DMS153 treated with DMSO at 0.1 percent for 48 hours (cell line): ENCODE data around the gene RNF217.
"Not testable (repeated sequence)": the region's sequence is repeated elsewhere in the genome, so short reads cannot be mapped to it uniquely, and the experiment has no call there.

Experiments
- DNase-seq: peaks from one replicate; lab custom pipeline; 2025; ENCODE audit not compliant: unreplicated experiment; lab: John Stamatoyannopoulos, UW

Gene RNF217, protein sequence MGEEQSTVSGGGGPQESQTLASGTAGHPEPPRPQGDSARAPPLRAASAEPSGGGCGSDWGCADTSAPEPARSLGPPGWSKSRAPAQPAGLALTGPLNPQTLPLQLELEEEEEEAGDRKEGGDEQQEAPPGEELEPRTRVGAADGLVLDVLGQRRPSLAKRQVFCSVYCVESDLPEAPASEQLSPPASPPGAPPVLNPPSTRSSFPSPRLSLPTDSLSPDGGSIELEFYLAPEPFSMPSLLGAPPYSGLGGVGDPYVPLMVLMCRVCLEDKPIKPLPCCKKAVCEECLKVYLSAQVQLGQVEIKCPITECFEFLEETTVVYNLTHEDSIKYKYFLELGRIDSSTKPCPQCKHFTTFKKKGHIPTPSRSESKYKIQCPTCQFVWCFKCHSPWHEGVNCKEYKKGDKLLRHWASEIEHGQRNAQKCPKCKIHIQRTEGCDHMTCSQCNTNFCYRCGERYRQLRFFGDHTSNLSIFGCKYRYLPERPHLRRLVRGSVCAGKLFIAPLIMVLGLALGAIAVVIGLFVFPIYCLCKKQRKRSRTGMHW

DNA sequence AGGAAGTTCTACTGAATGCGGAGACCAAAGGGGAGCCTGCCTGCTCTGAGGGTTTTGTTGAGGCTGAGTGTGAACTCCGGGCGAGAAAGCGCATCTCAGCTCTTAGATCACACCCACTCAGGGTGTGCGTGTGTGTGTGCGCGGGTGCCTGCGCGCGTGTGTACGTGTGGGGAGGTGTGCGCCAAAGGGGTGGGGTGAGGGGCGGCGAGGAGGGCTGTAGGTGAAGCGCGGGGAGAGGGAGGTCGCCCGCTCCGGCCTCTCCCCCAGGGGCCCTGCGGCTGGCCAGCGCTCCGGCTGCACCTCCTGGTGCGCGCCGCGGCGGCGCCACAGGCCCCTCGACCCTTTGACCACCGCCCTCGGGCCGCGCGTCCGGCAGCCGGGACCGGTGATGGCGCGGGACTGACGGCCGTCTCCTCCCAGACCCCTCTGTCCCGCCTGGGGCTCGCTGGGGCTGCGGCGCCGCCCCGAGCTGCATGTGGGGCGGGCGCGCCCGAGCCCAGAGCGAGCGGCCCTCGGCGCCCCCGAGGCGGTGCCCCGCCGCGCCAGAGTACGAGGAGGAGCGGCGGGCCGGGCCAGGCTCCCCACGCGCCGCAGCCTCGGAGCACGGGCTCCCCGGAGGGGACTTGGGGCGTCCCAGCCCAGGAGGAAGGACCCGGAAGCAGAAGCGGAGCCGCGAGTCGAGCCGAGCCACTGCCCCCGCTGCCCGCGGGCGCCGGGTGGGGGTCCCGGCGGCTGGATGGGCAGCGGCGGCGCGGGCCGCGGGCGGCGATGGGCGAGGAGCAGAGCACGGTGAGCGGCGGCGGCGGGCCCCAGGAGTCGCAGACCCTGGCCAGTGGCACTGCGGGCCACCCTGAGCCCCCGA is at the start of gene RNF217:
Gene RNF217, plus strand, starts transcription at position 661 of the 862 bp plus-strand sequence. Its CDS starts 108 bp downstream, at position 769.
- DNase-seq = no peak

DNA sequence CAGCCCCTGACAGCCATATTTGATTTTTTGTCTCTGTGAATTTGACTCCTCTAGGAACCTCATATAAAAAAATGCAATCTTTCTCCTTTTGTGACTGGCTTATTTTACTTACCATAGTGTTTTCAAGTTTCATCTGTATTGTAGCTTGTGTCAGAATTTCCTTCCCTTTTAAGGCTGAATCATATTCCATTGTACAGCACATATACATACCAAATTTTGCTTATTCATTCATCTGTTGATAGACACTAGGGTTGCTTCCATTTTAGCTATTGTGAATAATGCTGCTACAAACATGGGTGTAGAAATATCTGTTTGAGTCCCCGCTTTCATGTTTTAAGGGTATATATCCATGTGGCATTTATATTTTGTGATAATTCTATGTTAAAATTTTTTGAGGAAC is 49.2 kb upstream of the RNF217 start:
- no peak for DNase-seq

DNA sequence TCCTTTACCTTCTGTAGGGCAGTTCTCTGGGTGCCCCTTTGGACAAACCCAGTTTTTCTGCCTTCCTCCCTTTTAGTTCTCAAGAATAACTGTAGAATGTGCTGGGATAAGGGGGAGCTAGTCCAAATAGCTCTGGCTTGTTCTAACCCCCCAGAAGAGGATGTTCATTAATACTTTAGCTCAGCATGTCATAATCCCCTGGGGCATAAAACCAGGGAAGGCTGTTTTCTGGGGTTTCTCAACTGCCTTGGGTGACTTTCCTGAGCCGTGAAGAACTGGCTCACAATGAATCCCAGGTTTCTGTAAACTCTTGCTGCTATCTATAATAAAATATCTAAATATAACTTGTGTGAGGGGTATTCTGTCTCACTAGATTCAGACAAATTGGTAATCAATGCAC is 44.5 kb upstream of the RNF217 start:
- DNase-seq = no peak

DNA sequence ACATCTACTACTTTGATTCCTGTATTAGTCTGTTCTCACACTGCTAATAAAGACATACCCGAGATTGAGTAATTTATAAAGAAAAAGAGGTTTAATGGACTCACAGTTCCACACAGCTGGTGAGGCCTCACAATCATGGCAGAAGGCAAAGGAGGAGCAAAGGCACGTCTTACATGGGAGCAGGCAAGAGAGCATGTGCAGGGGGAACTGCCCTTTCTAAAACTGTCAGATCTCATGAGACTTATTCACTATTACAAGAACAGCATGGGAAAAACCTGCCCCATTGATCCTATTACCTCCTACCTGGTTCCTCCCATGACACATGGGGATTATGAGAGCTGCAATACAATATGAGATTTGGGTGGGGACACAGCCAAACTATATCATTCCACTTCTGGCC is 42.5 kb upstream of the RNF217 start:
- not testable (repeated sequence) for DNase-seq

DNA sequence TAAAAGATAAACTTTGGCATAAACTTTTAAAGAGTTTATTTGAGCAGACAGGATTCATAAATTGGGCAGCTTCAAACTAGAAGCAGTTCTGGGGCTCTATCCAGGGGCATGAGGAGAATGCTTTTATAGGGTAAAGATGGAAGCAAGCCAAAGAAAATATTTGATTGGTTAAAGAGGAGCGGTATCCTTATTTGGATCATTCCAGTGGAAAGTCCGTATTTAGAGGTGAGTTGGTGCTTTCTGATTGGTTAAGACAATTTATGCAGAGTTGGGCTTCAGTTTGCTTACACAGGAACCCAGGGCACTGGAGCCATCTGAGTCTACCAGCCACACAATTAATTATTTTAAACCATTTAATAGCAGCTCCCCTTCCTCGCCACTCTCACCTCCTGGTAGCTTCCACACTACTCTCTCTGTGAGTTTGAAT is 37.9 kb upstream of the RNF217 start:
- no peak for DNase-seq

DNA sequence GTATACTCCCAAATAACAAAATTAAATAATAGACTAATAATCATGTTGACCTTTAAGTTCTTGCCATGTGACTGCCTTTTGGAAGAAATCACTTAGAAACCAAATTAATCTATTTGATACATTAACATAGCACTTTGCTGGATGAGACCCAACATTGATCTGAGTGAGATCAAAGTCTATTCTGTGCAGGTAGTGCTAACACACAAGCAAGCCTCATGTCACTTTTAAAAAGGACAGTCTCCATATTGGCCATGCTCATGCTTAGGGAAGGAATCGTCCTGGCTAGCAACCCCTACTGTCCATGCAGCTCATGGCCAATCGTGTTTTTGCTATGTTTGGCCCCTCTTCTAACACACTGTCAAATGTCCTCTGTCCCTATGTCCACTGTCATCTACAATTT is 35.8 kb upstream of the RNF217 start:
- DNase-seq = no peak

DNA sequence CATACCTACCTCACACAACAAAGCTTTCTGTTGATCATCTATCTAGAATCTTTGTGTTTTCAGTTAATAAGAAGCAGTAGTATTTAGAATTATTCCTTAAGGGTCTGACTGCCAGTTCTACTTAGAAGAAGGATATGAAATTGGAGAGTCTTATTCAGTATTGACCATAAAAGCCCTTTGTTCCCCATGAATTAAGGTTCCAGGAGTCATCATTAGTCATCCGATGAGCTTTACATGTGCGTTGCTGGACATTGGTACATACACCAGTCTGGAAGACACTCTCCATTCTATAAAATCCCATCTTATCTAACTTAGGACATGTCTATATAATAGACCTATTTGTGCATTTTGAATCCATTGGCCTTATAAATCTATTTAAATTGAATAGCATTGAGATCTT is 34.4 kb upstream of the RNF217 start:
- no peak for DNase-seq

DNA sequence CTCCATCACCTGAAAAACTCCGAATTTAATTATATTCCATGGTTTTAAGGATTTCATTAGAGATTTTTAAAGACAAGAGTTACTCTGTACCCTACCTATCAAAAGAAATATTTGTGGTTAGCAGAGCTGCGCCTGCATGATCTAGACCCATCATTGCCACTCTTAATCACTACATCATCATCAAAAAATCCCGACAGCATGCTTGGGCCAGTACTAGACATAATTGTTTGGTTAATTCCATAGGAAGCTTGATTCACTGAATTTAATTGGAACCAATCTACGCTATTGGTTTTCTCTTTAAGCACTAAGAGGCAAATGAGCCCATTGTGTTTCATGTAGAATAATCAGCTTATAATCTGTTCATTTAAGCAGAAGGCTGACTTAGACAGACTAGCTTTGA is 33.4 kb upstream of the RNF217 start:
- no peak for DNase-seq

DNA sequence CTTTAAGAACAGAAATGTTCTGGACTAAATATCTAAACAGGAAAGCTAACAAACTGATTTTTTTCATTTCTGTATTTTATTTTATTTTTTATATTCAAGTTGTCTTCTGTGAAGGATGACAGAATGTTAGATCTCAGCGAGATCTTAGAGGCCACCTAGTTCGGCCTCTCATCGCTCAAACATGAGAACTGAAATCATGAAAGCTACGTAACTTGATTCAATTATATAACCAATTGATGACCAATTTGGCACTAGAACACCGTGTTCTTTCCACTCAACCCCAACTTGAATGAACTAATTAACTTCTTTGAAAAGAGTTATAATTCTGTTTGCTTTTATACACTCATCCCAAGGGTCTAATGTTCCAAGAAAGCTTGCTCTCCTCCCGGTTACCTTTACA is 24.6 kb upstream of the RNF217 start:
- DNase-seq = no peak

DNA sequence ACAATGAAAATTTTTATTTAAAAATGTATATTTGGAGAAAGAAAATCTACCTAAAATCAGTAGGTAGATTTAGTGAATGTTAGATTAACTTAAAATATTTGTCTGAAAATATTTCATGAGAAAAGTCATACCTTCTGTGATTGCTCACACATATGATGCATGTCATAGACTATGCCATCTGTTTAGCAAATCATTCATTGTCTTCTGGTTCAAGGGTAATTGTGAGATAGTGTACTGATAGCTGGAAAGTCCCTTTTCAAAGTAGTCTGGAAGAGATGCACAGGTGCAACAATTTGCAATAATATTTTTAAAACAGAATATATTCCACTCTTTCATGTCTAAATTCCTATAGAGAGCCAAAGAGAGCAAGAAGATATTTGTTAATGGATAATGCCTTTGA is 21.0 kb upstream of the RNF217 start:
- DNase-seq = no peak

DNA sequence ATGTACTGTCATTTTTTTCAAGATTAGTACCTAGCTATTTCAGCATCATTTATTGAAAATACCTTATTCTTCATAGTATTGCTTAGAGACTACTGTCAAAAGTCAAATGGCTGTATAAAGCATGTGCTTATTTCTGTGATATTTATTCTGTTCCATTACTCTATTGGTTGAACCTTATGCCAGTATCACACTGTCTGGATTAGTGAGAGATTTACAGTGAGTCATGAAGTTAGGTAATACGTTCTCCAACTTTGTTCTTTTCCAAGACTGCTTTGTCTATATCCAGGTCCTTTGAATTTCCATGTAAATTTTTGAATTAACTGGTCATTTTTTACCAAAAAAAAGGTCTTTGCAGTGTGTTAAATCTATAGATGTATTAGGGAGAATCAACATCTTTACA is 18.6 kb upstream of the RNF217 start:
- no peak for DNase-seq

DNA sequence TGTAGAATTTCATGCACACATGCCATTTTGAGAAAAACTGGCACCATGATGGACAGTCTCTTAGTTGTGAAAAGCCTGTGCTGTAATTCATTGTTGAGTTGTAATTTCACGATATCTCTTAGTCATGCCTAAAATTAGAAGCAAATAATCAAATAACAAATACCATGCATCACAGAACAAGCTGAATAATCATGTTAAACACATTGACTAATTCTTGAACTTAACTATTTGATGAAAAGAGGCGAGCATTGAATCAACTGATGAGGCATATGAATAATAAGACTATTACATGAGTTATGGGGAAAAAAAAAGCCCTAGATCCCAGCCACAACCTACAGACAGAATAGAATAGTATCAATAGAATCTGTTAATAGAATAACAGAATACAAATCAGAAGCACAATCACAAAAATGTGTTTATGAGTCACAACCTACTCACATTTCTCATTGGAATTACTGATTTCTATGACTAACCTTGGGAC is 14.2 kb upstream of the RNF217 start:
- no peak for DNase-seq

DNA sequence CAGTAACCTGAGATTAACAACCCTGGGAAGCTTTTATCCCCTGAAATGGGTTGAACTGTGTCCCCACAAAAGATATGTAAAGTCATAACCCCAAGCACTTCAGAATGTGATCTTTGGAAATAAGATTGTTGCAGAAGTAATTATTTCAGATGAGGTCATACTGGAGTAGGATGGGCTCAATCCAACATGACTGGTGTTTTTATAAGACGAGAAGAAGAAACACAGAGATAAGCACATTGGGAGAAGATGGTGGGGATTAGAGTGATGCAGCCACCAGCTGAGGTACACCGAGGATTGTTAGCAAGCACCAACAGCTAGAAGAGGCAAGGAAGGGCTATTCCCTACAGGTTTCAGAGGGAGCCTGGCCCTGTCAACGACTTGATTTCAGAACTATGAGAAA is 12.5 kb upstream of the RNF217 start:
- DNase-seq = no peak

DNA sequence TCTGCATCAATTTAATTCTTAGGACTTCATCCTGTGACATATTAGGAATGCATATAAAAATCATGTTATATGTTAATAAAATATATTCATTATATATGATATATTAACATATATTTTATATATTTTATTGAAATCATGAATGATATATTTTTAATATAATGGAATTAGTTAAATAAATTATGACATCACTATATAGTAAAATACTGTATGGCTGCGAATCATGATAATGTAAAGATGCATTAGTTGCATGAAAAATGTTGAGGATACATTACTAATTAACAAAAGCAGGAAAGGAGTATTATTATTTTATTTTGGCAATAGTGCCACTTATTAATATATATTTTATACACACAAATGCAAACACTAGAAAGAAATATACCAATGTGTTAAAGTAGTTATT is 8.4 kb upstream of the RNF217 start:
- no peak for DNase-seq

DNA sequence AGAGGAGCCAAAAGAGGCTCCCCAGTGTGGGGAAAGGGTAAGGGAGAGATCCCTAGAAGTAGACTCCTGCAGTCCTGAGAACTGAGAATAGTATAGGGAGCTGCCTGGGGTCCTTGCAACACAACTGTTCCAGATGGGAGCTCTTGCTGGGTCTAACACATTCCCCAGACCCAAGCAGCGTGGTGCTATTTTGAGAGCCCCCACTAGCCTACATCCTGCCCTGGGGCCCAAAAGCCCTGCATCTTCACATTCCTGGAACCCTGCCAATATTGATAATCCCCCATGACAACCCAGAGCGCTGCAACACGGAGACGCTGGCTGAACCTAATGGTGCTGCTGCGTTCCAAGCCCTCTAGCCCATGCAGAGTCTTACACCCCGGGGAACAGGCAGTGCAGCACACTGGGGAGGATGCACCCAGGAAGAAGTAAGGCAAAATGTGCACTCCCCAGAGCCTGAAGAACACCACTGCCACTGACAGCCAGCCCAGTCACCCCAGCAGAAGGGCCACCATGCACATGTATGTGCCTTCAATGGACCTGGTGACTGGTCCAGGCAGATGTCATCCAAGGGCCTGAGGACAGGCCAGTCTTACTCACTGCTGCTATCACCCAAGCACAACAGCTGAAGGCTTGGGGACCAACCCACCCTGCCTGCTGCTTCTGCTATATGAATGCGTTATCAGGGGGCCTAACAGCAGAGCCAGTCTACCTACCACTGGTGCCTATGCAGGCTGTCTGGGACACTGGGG is 7.0 kb upstream of the RNF217 start:
- DNase-seq = no peak

DNA sequence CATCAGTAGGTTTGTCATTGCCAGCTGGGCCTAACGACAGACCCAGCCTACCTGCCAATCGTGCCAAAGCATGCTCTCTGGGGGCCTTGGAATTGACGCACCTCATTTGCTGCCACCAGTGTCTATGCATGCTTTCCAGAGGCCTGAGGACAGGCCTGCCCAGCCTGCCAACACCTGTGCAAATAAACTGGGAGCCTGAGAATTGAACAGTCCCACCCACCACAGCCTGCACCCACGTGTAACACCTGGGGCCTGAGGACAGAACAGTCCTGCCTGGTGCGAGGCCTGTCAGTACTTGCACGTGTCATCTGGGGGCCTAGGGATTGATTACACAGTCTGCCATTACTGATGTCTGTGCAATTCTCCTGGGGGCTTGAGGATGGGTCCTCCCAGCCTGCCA is 6.2 kb upstream of the RNF217 start:
- no peak for DNase-seq

DNA sequence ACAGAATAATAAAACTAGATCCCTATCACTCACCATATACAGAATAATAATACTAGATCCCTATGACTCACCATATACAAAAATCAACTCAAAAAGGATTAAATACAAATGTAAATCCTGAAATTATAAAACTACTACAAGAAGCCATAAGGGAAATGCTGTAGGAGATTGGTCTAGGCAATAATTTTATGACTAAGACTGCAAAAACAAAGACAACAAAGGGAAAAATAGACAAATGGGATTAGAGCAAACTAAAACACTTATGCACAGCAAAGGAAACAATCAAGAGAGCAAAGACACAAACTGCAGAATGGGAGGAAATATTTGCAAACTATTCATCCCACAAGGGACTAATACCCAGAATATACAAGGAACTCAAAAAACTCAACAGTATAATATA is 4.1 kb upstream of the RNF217 start:
- DNase-seq = no peak

DNA sequence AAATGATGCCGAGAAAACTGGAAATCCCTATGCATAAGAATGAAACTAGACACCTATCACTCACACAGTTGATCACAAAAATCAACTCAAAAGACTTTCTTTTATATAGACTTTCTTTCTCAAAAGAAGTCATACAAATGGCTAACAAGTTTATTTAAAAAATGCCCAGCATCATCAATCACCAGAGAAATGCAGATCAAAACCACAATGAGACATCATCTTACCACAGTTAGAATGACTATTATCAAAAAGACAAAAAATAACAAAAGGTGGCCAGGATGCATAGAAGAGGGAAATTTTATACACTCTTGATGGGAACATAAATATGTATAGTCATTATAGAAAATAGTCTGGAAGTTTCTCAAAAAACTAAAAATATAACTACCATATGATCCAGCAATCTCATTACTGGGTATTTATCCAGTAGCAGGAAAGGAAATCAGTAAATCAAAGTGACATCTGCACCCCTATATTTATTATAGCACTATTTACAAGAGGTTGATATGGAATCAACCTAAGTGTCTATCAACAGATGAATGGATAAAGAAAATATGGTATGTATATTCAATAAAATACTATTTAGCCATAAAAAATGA is 3.4 kb upstream of the RNF217 start:
- no peak for DNase-seq

DNA sequence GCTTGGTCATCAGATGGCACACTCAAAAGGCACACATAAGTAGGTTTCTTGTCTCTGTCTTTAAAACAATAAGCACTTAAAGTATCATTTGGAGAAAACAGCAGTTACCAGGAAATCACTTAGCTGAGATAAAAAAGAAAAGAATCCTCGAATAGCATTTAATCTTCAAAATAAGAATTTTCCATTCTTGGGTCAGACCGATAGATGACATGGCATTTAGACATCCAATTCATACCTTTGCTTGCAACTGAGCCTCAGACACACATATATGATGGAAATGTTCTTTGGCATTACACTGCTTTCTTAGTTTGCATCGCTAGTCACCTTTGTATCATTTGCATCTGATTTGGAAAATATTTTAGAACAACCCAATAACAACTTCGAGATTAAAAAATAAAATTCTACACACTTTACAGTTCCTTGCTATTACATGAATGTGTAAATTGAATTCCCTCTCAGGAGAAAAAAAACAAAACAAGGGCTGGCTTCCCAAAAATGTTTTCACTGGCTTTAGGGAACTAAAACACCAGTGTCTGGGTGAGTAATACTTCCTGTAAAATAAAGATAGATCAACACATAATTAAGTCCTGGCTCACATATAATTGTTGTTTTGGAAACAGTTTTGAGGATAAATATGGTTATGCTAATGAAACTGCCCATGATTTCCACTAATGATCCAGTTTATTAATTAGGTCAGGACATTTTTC is 1.3 kb upstream of the RNF217 start:
- no peak for DNase-seq

DNA sequence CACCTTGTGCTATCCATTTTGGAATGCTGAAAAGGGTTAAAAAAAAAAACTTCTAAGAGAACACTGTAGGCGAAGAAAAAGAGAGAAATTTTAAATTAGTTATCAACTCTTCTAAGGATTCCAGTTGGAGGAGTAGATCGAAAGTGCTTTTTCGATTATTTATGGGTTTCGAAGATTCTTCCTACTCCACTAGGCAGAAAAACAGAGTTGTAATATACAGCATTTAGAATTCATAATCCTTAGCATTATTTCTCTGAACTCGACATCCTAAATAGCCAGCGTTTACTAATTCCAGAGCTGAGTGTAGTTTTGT is 817 bp upstream of the RNF217 start:
- DNase-seq = no peak
